Liver (tissue), 3 donors: Measurements from ENCODE around the gene ARMC7.

ENCODE experiments used
- CTCF ChIP-seq: fragments of 150-350 bp; IDR thresholded peaks from 2 replicates; pipeline ENCODE4 v1.5.1; 2017; ENCODE audit warnings: improper control_type of control experiment, low read depth, low read length; ENCODE audit not compliant: missing input control
- SP1 ChIP-seq: IDR thresholded peaks from 2 replicates; pipeline ENCODE4 v1.6.1; 2018; ENCODE audit warnings: antibody characterized with exemption, mild to moderate bottlenecking
- YY1 ChIP-seq: IDR thresholded peaks from 2 replicates; pipeline ENCODE4 v1.6.1; 2016; ENCODE audit warnings: antibody characterized with exemption, mild to moderate bottlenecking
- donor health status: healthy.
- donor health status: healthy.

GRCh38 chr17:75082683-75083082, 27.1 kb upstream of the ARMC7 start:
- no peak for TF ChIP-seq SP1
- no peak for TF ChIP-seq CTCF
- no peak for TF ChIP-seq YY1
